GM18526 (cell line): ENCODE measurements around the gene PTH2.
A peak's percentile ranks its signal among the peaks of the same experiment; 100 is the strongest.

ENCODE experiments used
- POLR2A ChIP-seq: IDR thresholded peaks from 3 replicates; pipeline ENCODE4 v1.6.1; 2011; ENCODE audit not compliant: insufficient read length; ENCODE audit errors: extremely low read depth

The PTH2 gene

DNA sequence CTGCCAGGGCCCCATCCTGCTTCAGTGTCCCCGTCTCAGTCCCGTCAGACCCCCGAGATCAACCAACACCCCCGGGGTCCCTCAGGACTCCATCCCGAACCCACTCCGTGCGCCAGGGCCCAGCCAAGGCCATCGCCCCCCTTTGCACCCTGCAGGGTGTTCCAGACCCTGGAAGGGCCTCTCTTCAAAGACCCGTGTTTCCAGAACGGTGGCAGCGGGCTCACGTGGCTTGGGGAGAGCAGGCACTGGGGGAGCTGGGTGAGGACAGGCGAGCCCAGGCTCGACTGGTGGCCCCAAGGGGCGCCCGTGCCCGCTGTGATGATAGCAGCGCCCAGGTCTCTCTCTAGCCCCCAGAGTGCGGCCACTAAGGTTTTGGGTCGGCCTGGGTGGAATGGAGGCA is 33.8 kb downstream of the PTH2 start:
- TF ChIP-seq POLR2A = no peak

- TF ChIP-seq POLR2A = peak; percentile 39
These were observed 35.3 kb downstream of the PTH2 start, which contains the start of gene KASH5 for GRCh38 chr19:49387936-49388372. TSS of gene KASH5 (plus strand) at chr19:49388249. CDS start at chr19:49390884, 2,635 bp downstream.

DNA sequence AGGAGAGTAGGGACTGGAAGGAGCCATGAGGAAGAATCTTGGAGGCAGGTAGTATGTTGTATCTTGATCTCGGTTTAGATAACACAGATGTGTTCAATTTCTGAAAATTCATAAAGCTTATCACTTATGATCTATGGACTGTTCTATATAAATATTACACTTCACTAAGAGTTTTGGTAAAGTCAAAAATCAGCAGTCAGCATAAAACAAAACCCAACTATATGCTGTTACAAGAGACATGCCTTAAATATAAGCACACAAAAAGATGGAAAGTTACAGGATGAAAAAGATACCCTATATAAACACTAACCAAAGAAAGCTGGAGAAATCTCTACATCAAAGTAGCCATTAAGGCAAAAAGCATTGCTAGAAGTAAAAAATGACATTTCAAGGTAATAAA is 39.6 kb downstream of the PTH2 start:
- TF ChIP-seq POLR2A = no peak

- no peak for TF ChIP-seq POLR2A
These were observed 40.6 kb downstream of the PTH2 start for GRCh38 chr19:49382639-49383038.

DNA sequence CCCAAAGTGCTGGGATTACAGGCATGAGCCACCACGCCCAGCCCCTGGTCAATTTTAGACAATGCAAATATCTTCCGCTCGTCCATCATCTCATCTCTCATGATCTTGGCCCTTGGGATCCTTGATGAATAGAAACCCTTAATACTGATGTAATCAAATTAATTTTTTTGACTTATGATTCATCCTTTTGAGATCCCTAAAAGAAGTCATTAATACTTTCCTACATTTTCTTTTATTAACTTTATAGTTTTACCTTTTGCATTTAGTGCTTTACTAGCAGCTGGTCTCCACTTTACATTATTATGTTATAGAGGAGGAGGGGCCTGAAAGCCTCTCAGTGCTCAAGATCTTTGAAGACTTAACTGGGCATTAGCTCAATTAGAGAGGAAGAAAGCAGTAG is 42.9 kb downstream of the PTH2 start:
- no peak for TF ChIP-seq POLR2A

DNA sequence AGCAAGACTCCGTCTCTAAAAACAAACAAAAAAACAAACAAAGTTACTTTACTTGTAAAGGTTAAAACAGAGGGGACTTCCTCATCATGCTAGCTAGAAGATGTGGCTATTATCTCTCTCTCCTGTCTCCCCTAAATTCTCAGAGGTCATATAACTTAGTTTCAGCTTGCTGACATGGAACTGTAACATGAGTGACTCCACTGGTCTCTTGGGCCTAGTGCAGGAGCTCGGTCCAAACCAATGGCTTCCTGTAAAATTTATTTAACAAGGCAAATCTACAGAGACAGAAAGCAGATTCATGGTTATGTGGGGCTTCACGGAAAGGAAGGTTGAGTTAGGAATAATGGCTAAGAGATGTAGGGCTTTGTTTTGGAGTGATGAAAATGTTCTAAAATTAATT is 44.7 kb downstream of the PTH2 start:
- TF ChIP-seq POLR2A = no peak

GRCh38 chr19:49374665-49375434 is 48.4 kb downstream of the PTH2 start:
- TF ChIP-seq POLR2A = no peak
